ENCODE measurements around the gene MPZL1.

DNA sequence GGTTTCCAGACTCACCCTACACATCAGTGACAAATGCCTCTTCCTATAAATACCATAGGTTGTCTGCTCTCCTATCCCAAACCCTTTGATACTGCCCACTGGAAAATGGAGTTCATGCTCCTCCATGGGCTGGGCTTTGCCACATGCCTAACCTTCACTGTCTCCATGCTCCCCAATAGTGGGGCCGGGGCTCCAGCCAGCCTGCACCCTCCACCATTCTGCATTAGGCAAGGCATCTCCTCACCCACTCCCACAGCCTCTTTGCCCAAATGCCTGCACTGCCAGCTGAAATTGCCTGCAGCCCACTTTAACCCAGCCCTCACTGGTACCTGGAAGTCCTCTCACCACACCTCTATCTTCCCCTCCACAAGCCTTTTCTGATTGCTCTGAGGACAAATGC lies 18.2 kb upstream of the MPZL1 start:
- TF ChIP-seq GABPA (IDR thresholded peaks at IDR 0.05 in 1 of 2, conservative IDR thresholded peaks at IDR 0.05 in 1 of 2) (no peak), JUND (IDR thresholded peaks at IDR 0.05) (no peak), YY1 (IDR thresholded peaks at IDR 0.05) (no peak), TAF1 (conservative IDR thresholded peaks at IDR 0.05) (no peak), RAD21 (IDR thresholded peaks at IDR 0.05) (no peak)
- TF ChIP-seq, protein P1, sequence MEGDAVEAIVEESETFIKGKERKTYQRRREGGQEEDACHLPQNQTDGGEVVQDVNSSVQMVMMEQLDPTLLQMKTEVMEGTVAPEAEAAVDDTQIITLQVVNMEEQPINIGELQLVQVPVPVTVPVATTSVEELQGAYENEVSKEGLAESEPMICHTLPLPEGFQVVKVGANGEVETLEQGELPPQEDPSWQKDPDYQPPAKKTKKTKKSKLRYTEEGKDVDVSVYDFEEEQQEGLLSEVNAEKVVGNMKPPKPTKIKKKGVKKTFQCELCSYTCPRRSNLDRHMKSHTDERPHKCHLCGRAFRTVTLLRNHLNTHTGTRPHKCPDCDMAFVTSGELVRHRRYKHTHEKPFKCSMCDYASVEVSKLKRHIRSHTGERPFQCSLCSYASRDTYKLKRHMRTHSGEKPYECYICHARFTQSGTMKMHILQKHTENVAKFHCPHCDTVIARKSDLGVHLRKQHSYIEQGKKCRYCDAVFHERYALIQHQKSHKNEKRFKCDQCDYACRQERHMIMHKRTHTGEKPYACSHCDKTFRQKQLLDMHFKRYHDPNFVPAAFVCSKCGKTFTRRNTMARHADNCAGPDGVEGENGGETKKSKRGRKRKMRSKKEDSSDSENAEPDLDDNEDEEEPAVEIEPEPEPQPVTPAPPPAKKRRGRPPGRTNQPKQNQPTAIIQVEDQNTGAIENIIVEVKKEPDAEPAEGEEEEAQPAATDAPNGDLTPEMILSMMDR (IDR thresholded peaks at IDR 0.05; ENCODE audit: low read depth, low read length, missing input control) = no peak
- TF ChIP-seq, protein P2, sequence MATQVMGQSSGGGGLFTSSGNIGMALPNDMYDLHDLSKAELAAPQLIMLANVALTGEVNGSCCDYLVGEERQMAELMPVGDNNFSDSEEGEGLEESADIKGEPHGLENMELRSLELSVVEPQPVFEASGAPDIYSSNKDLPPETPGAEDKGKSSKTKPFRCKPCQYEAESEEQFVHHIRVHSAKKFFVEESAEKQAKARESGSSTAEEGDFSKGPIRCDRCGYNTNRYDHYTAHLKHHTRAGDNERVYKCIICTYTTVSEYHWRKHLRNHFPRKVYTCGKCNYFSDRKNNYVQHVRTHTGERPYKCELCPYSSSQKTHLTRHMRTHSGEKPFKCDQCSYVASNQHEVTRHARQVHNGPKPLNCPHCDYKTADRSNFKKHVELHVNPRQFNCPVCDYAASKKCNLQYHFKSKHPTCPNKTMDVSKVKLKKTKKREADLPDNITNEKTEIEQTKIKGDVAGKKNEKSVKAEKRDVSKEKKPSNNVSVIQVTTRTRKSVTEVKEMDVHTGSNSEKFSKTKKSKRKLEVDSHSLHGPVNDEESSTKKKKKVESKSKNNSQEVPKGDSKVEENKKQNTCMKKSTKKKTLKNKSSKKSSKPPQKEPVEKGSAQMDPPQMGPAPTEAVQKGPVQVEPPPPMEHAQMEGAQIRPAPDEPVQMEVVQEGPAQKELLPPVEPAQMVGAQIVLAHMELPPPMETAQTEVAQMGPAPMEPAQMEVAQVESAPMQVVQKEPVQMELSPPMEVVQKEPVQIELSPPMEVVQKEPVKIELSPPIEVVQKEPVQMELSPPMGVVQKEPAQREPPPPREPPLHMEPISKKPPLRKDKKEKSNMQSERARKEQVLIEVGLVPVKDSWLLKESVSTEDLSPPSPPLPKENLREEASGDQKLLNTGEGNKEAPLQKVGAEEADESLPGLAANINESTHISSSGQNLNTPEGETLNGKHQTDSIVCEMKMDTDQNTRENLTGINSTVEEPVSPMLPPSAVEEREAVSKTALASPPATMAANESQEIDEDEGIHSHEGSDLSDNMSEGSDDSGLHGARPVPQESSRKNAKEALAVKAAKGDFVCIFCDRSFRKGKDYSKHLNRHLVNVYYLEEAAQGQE (IDR thresholded peaks at IDR 0.05) = no peak
- TF ChIP-seq, protein P3, sequence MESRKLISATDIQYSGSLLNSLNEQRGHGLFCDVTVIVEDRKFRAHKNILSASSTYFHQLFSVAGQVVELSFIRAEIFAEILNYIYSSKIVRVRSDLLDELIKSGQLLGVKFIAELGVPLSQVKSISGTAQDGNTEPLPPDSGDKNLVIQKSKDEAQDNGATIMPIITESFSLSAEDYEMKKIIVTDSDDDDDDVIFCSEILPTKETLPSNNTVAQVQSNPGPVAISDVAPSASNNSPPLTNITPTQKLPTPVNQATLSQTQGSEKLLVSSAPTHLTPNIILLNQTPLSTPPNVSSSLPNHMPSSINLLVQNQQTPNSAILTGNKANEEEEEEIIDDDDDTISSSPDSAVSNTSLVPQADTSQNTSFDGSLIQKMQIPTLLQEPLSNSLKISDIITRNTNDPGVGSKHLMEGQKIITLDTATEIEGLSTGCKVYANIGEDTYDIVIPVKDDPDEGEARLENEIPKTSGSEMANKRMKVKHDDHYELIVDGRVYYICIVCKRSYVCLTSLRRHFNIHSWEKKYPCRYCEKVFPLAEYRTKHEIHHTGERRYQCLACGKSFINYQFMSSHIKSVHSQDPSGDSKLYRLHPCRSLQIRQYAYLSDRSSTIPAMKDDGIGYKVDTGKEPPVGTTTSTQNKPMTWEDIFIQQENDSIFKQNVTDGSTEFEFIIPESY (IDR thresholded peaks at IDR 0.05) = no peak
- TF ChIP-seq, protein P4, sequence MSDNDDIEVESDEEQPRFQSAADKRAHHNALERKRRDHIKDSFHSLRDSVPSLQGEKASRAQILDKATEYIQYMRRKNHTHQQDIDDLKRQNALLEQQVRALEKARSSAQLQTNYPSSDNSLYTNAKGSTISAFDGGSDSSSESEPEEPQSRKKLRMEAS (IDR thresholded peaks at IDR 0.05) = no peak

Measured in liver (tissue), 3 donors.